Measurements from ENCODE around the gene USP46. TPM values are rescaled to one million over a fixed set of nuclear protein-coding genes. Genes with fewer than 3 reads are reported as not detected.

Gene USP46
- total and polyA plus RNA-seq, 3 donors from 2014 or later = 22.9 to 33.9 (median 26.4) TPM

GRCh38 chr4:52573551-52573950, 85.5 kb downstream of the USP46 start:
- Histone ChIP-seq H3K4me3 (no peak overlapping the region), H3K27ac (no peak overlapping the region), H3K4me1 (no peaks in the 10 kb centered on the region), H3K9me3 (no peaks in the 10 kb centered on the region), H3K27me3 (no peaks in the 10 kb centered on the region), H3K36me3 (ENCODE audit: low read depth, missing control alignments) (no peaks in the 10 kb centered on the region)
- DNase-seq = no peak
- WGBS, 2 donors = 100% methylated on average over 1 of the region's 1 CpG
- no peak for TF ChIP-seq POLR2A (IDR thresholded peaks at IDR 0.05)
- intact Hi-C loops (cut with DNase I; ENCODE audit: low total_unique reads) = loop anchor here (10.0 kb wide), 1 partner anchor 61 kb away; no protein-coding TSS in a partner anchor

GRCh38 chr4:52572936-52573485, 86.1 kb downstream of the USP46 start:
- 85 to 92% methylated on average over 6 of the region's 6 CpGs for WGBS, 2 donors
- no peaks in the 10 kb centered on the region for H3K4me1 ChIP-seq
- TF ChIP-seq CTCF (IDR thresholded peaks at IDR 0.05) (no peak), POLR2A (IDR thresholded peaks at IDR 0.05) (no peak)
- no peaks in the 10 kb centered on the region for H3K36me3 ChIP-seq (ENCODE audit: low read depth, missing control alignments)
- no peak overlapping the region for H3K27ac ChIP-seq
- H3K4me3 ChIP-seq = no peak overlapping the region
- no peaks in the 10 kb centered on the region for H3K9me3 ChIP-seq
- intact Hi-C loops (cut with DNase I; ENCODE audit: low total_unique reads) = loop anchor here (10.0 kb wide), 1 partner anchor 62 kb away; no protein-coding TSS in a partner anchor
- no peak for DNase-seq
- no peaks in the 10 kb centered on the region for H3K27me3 ChIP-seq

GRCh38 chr4:52568351-52568750, 90.8 kb downstream of the USP46 start:
- 81 to 93% methylated on average over 3 of the region's 3 CpGs for WGBS, 2 donors
- Histone ChIP-seq H3K4me3 (no peak overlapping the region), H3K27me3 (no peaks in the 10 kb centered on the region), H3K27ac (no peak overlapping the region), H3K9me3 (no peaks in the 10 kb centered on the region), H3K36me3 (ENCODE audit: low read depth, missing control alignments) (no peaks in the 10 kb centered on the region), H3K4me1 (no peaks in the 10 kb centered on the region)
- intact Hi-C loops (cut with DNase I; ENCODE audit: low total_unique reads) = no loop called here
- TF ChIP-seq CTCF (IDR thresholded peaks at IDR 0.05) = no peak
- TF ChIP-seq POLR2A (IDR thresholded peaks at IDR 0.05) = no peak
- no peak for DNase-seq

- H3K27me3 ChIP-seq = no peaks in the 10 kb centered on the region
- H3K27ac ChIP-seq = no peak overlapping the region
- no peaks in the 10 kb centered on the region for H3K9me3 ChIP-seq
- no peak for DNase-seq
- intact Hi-C loops (cut with DNase I; ENCODE audit: low total_unique reads) = no loop called here
- no peaks in the 10 kb centered on the region for H3K36me3 ChIP-seq (ENCODE audit: low read depth, missing control alignments)
- H3K4me3 ChIP-seq = no peak overlapping the region
- TF ChIP-seq CTCF (IDR thresholded peaks at IDR 0.05) (no peak), POLR2A (IDR thresholded peaks at IDR 0.05) (no peak)
- WGBS, 2 donors = 45 to 67% methylated on average over 2 of the region's 2 CpGs
- H3K4me1 ChIP-seq = no peaks in the 10 kb centered on the region
Observed at GRCh38 chr4:52566136-52567031, 92.7 kb downstream of the USP46 start.

GRCh38 chr4:52560844-52561280, 98.2 kb downstream of the USP46 start:
- Histone ChIP-seq H3K36me3 (ENCODE audit: low read depth, missing control alignments) (no peaks in the 10 kb centered on the region), H3K4me3 (no peak overlapping the region), H3K27ac (no peak overlapping the region), H3K27me3 (no peaks in the 10 kb centered on the region), H3K9me3 (no peaks in the 10 kb centered on the region), H3K4me1 (no peaks in the 10 kb centered on the region)
- intact Hi-C loops (cut with DNase I; ENCODE audit: low total_unique reads) = no loop called here
- no peak for TF ChIP-seq CTCF (IDR thresholded peaks at IDR 0.05)
- TF ChIP-seq POLR2A (IDR thresholded peaks at IDR 0.05) = no peak
- WGBS, 2 donors = 82 to 90% methylated on average over 1 of the region's 1 CpG
- no peak for DNase-seq
